Natural killer cell (primary cell): ENCODE data around the gene KRT79. TPM values are rescaled to one million over a fixed set of nuclear protein-coding genes. Genes with fewer than 3 reads are reported as not detected.

ENCODE experiments used
- ATAC-seq, 3 donors: fragments of 150-1000 bp in 2 of 3; fragments of 200-7000 bp in 1 of 3; cut with Tn5 transposase; 1 replicate in 1 of 3; 2 replicates in 2 of 3; pipeline ENCODE4 v1.10.0; 2021; ENCODE audit warnings: mild to moderate bottlenecking in 2 of 3, moderate library complexity in 2 of 3
- DNase-seq, 2 donors: peaks; one replicate each; pipeline versions ENCODE4 v3.0.0 to v3.0.0-alpha.2; 2013 to 2021; ENCODE audit warnings: mixed read lengths in 1 of 2
- H3K27ac ChIP-seq: one replicate; pipeline ENCODE4 v1.5.1; 2013; ENCODE audit warnings: mild to moderate bottlenecking, low read length
- H3K27me3 ChIP-seq: one replicate; pipeline ENCODE4 v1.6.1; 2013; ENCODE audit warnings: low read length; ENCODE audit not compliant: control insufficient read depth, insufficient read depth
- H3K36me3 ChIP-seq: one replicate; pipeline ENCODE4 v1.6.1; 2013; ENCODE audit warnings: low read length; ENCODE audit not compliant: control insufficient read depth, insufficient read depth
- H3K4me1 ChIP-seq: one replicate; pipeline ENCODE4 v1.6.1; 2013; ENCODE audit warnings: low read length; ENCODE audit not compliant: control insufficient read depth, insufficient read depth
- H3K4me3 ChIP-seq: one replicate; pipeline ENCODE4 v1.5.1; 2013; ENCODE audit warnings: low read length
- H3K9me3 ChIP-seq: one replicate; pipeline ENCODE4 v1.6.1; 2013; ENCODE audit warnings: low read length; ENCODE audit not compliant: control insufficient read depth, insufficient read depth
- H3K27ac Mint-ChIP-seq, 2 donors: one replicate each; pipeline ENCODE4 v1.8.0; 2022; ENCODE audit warnings: mild to moderate bottlenecking in 2 of 2, mixed read lengths in 2 of 2, moderate library complexity in 1 of 2
- H3K27me3 Mint-ChIP-seq, 2 donors: one replicate each; pipeline ENCODE4 v1.8.0; 2022; ENCODE audit warnings: low read depth in 2 of 2, mixed read lengths in 2 of 2
- H3K36me3 Mint-ChIP-seq: one replicate; pipeline ENCODE4 v1.8.0; 2022; ENCODE audit warnings: mixed read lengths
- H3K4me1 Mint-ChIP-seq, 2 donors: one replicate each; pipeline ENCODE4 v1.8.0; 2022; ENCODE audit warnings: mixed read lengths in 2 of 2
- H3K4me3 Mint-ChIP-seq: one replicate; pipeline ENCODE4 v1.8.0; 2022; ENCODE audit warnings: mild to moderate bottlenecking, moderate library complexity, mixed read lengths
- H3K9me3 Mint-ChIP-seq, 2 donors: one replicate each; pipeline ENCODE4 v1.8.0; 2022; ENCODE audit warnings: mixed read lengths in 2 of 2
- WGBS: methylation state at CpG from one replicate; pipeline ENCODE4 v1.1.7; 2013; ENCODE audit warnings: missing lambda C conversion rate; ENCODE audit not compliant: insufficient coverage; 5-methylcytosine and 5-hydroxymethylcytosine counted together
- intact Hi-C: fragments of 100-400 bp; cut with micrococcal nuclease; formaldehyde crosslinking; loops from one replicate; pipeline ENCODE4 v1.14.2; 2022
- total RNA-seq, 4 donors: library from RNA; stranded (reverse); fragments of 120-200 nt in 1 of 4; gene quantifications; one replicate each; pipeline versions ENCODE4 v1.2.3 to v1.2.4, GENCODE V29; 2013 to 2022
- TF ChIP-seq, protein P1 (sequence below): fragments of 200-600 bp; IDR thresholded peaks from one replicate; pipeline ENCODE4 v1.8.0; 2022; ENCODE audit warnings: antibody characterized with exemption

The KRT79 gene
- total RNA-seq, 3 donors from 2014 or later (not counting 1 experiment from before 2014, with no cell fraction given), result 0.18 TPM; not detected in 2

GRCh38 chr12:52829986-52830770 lies 3.9 kb downstream of the KRT79 start:
- Mint-ChIP-seq H3K4me3 (no peak overlapping the region), H3K4me1 (peaks cover under 1 to 23% of the 10 kb centered on the region in 2 donors), H3K27ac (no peak overlapping the region), H3K9me3 (no peaks in the 10 kb centered on the region), H3K36me3 (no peaks in the 10 kb centered on the region), H3K27me3 (peaks cover 0 to 5% of the 10 kb centered on the region in 2 donors)
- no peaks in the 10 kb centered on the region for H3K27me3 ChIP-seq
- no peaks in the 10 kb centered on the region for H3K36me3 ChIP-seq
- no peak for ATAC-seq
- TF ChIP-seq, protein P1, sequence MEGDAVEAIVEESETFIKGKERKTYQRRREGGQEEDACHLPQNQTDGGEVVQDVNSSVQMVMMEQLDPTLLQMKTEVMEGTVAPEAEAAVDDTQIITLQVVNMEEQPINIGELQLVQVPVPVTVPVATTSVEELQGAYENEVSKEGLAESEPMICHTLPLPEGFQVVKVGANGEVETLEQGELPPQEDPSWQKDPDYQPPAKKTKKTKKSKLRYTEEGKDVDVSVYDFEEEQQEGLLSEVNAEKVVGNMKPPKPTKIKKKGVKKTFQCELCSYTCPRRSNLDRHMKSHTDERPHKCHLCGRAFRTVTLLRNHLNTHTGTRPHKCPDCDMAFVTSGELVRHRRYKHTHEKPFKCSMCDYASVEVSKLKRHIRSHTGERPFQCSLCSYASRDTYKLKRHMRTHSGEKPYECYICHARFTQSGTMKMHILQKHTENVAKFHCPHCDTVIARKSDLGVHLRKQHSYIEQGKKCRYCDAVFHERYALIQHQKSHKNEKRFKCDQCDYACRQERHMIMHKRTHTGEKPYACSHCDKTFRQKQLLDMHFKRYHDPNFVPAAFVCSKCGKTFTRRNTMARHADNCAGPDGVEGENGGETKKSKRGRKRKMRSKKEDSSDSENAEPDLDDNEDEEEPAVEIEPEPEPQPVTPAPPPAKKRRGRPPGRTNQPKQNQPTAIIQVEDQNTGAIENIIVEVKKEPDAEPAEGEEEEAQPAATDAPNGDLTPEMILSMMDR, result no peak
- H3K9me3 ChIP-seq, result no peaks in the 10 kb centered on the region
- peaks cover under 1% of the 10 kb centered on the region for H3K4me1 ChIP-seq
- WGBS, result 80% methylated on average over 6 of the region's 8 CpGs
- no peak overlapping the region for H3K4me3 ChIP-seq
- DNase-seq, result no peak
- H3K27ac ChIP-seq, result no peak overlapping the region
- intact Hi-C loops, result no loop called here

DNA sequence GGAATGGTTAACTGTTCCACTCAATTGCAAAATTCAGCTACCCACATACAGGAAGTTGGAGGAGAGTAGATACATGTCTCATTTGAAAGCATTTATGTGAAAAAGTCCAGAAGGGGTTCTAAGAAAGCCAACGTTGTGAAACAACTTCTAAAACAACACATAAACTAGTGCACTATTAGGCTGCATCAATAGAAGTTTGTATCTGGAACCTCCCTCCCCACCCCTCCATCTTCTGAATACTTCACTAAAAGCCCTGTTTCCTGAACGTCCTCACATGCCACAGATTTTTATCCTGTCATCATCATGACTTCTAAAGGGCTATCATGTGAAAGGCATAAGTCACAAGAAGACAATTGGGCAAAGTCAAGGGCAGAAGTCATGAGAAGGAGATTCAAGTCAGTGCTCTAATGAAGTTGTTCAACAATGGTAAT lies 5.5 kb downstream of the KRT79 start:
- peaks cover 0 to 16% of the 10 kb centered on the region in 2 donors for H3K4me1 Mint-ChIP-seq
- Histone ChIP-seq H3K9me3 (no peaks in the 10 kb centered on the region), H3K27ac (no peak overlapping the region), H3K36me3 (no peaks in the 10 kb centered on the region), H3K27me3 (no peaks in the 10 kb centered on the region), H3K4me1 (no peaks in the 10 kb centered on the region), H3K4me3 (no peak overlapping the region)
- DNase-seq, result no peak
- WGBS, result 9% methylated on average over 2 of the region's 2 CpGs
- H3K4me3 Mint-ChIP-seq, result no peak overlapping the region
- H3K27ac Mint-ChIP-seq, result no peak overlapping the region
- no peaks in the 10 kb centered on the region for H3K9me3 Mint-ChIP-seq
- intact Hi-C loops, result no loop called here
- no peak for ATAC-seq
- no peaks in the 10 kb centered on the region for H3K36me3 Mint-ChIP-seq
- TF ChIP-seq, protein P1, result no peak
- H3K27me3 Mint-ChIP-seq, result peaks cover 0 to 5% of the 10 kb centered on the region in 2 donors

DNA sequence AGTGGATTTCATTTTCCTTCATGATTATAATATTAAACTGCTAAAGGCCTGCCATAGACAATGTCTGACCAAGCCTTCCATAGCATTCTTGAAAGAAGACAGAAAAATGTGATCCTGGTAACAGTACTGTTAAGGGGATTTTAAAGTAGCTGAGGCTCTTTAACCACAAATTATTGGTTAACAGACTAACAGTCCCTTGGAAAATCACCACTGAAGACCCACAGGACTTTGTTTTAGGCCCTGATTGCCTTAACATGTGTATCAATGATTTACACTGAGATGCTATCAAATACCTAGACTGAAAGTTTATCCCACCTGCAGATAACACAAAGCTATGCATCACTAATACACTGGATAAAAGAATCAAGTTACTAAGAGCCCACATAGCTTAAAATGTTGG lies 6.0 kb downstream of the KRT79 start:
- Mint-ChIP-seq H3K36me3 (no peaks in the 10 kb centered on the region), H3K27ac (no peak overlapping the region), H3K27me3 (peaks cover 0 to 5% of the 10 kb centered on the region in 2 donors), H3K9me3 (no peaks in the 10 kb centered on the region), H3K4me3 (no peak overlapping the region), H3K4me1 (peaks cover 0 to 16% of the 10 kb centered on the region in 2 donors)
- ATAC-seq (no peak), DNase-seq (no peak)
- no peaks in the 10 kb centered on the region for H3K36me3 ChIP-seq
- TF ChIP-seq, protein P1, result no peak
- H3K4me1 ChIP-seq, result no peaks in the 10 kb centered on the region
- intact Hi-C loops, result no loop called here
- H3K27ac ChIP-seq, result no peak overlapping the region
- H3K4me3 ChIP-seq, result no peak overlapping the region
- H3K9me3 ChIP-seq, result no peaks in the 10 kb centered on the region
- H3K27me3 ChIP-seq, result no peaks in the 10 kb centered on the region
